Measurements from ENCODE around the gene SCN4A.

DNA sequence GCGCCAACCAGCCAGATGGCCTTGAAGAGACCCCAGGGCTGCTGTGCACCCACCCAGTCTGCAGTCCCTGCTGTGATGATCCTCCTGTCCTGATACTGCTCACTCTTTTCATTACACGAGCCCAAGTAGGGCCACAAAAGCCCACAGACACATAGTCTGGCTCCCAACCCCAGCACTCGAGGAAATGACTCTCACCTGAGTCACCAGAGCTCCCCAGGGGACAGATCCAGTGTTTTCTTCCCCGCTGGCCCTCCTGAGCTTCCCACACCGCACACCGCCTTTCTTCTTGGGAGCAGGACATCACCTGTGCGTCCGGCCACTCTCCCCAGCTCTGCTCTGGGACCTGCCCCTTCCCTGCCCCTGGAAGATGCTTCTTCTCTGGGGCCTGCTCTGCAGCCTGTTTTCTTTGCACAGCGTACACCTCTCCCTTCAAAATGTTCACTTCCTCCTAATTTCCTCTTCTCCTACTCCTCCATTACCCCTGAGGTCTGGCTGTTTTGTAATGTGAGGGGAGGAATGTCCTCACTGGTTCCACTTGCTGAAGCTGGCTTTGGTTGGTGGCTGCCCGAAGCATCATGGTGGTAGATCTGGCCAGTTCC lies 2.0 kb upstream of the SCN4A start:
- TF ChIP-seq, protein P1, sequence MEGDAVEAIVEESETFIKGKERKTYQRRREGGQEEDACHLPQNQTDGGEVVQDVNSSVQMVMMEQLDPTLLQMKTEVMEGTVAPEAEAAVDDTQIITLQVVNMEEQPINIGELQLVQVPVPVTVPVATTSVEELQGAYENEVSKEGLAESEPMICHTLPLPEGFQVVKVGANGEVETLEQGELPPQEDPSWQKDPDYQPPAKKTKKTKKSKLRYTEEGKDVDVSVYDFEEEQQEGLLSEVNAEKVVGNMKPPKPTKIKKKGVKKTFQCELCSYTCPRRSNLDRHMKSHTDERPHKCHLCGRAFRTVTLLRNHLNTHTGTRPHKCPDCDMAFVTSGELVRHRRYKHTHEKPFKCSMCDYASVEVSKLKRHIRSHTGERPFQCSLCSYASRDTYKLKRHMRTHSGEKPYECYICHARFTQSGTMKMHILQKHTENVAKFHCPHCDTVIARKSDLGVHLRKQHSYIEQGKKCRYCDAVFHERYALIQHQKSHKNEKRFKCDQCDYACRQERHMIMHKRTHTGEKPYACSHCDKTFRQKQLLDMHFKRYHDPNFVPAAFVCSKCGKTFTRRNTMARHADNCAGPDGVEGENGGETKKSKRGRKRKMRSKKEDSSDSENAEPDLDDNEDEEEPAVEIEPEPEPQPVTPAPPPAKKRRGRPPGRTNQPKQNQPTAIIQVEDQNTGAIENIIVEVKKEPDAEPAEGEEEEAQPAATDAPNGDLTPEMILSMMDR (IDR thresholded peaks at IDR 0.05): no peak
- no peak for TF ChIP-seq EZH2 (IDR thresholded peaks at IDR 0.05)

All from neural progenitor cell (in vitro differentiated cells).